ENCODE results near the gene KBTBD2. TPM values are rescaled to one million over a fixed set of nuclear protein-coding genes. Genes with fewer than 3 reads are reported as not detected.
"Not testable (repeated sequence)": the region's sequence is repeated elsewhere in the genome, so short reads cannot be mapped to it uniquely, and the experiment has no call there.

KBTBD2 gene
- total and polyA plus RNA-seq, 4 donors, result 8.5 to 49.8 (median 28.4) TPM

- no peaks in the 10 kb centered on the region for H3K4me1 ChIP-seq (ENCODE audit: control insufficient read depth in 1 of 2, insufficient read depth in 2 of 2, low read length in 2 of 2)
- ATAC-seq (ENCODE audit: low FRiP score) (no peak), DNase-seq (no peak)
- H3K27ac ChIP-seq (ENCODE audit: low read depth in 1 of 2, low read length in 2 of 2), result no peak overlapping the region
- 90 to 91% methylated on average over 4 of the region's 4 CpGs for WGBS, 2 donors
- intact Hi-C loops (cut with DNase I), result no loop called here
- no peaks in the 10 kb centered on the region for H3K9me3 ChIP-seq (ENCODE audit: control insufficient read depth, low read length)
- no peak overlapping the region for H3K4me3 ChIP-seq (ENCODE audit: low read length in 2 of 2)
- H3K27me3 ChIP-seq (ENCODE audit: control insufficient read depth in 1 of 2, insufficient read depth in 2 of 2, low read length in 1 of 2), result no peaks in the 10 kb centered on the region
- no peaks in the 10 kb centered on the region for H3K36me3 ChIP-seq (ENCODE audit: control insufficient read depth in 1 of 2, insufficient read depth in 2 of 2, low read length in 1 of 2)
Measured at GRCh38 chr7:32900433-32900995, 9.0 kb upstream of the KBTBD2 start.

- H3K4me1 ChIP-seq (ENCODE audit: control insufficient read depth in 1 of 2, insufficient read depth in 2 of 2, low read length in 2 of 2); H3K4me3 ChIP-seq (ENCODE audit: low read length in 2 of 2); H3K9me3 ChIP-seq (ENCODE audit: control insufficient read depth, low read length); DNase-seq; ATAC-seq (ENCODE audit: low FRiP score); intact Hi-C loops (cut with DNase I); H3K27ac ChIP-seq (ENCODE audit: low read depth in 1 of 2, low read length in 2 of 2); H3K27me3 ChIP-seq (ENCODE audit: control insufficient read depth in 1 of 2, insufficient read depth in 2 of 2, low read length in 1 of 2); H3K36me3 ChIP-seq (ENCODE audit: control insufficient read depth in 1 of 2, insufficient read depth in 2 of 2, low read length in 1 of 2): not testable (repeated sequence)
- 94% methylated on average over 6 of the region's 6 CpGs for WGBS, 2 donors
Measured at GRCh38 chr7:32897376-32897775, 5.8 kb upstream of the KBTBD2 start.

- WGBS, 2 donors, result 50 to 56% methylated on average over 6 of the region's 6 CpGs
- intact Hi-C loops (cut with DNase I), result no loop called here
Measured at GRCh38 chr7:32896564-32897347, 5.2 kb upstream of the KBTBD2 start.

GRCh38 chr7:32894171-32894570 is 2.6 kb upstream of the KBTBD2 start:
- DNase-seq (no peak), ATAC-seq (ENCODE audit: low FRiP score) (no peak)
- 93 to 96% methylated on average over 4 of the region's 4 CpGs for WGBS, 2 donors
- H3K4me3 ChIP-seq (ENCODE audit: low read length in 2 of 2), result no peak overlapping the region
- H3K27ac ChIP-seq (ENCODE audit: low read depth in 1 of 2, low read length in 2 of 2), result no peak overlapping the region
- no peaks in the 10 kb centered on the region for H3K36me3 ChIP-seq (ENCODE audit: control insufficient read depth in 1 of 2, insufficient read depth in 2 of 2, low read length in 1 of 2)
- no peaks in the 10 kb centered on the region for H3K9me3 ChIP-seq (ENCODE audit: control insufficient read depth, low read length)
- H3K4me1 ChIP-seq (ENCODE audit: control insufficient read depth in 1 of 2, insufficient read depth in 2 of 2, low read length in 2 of 2), result no peaks in the 10 kb centered on the region
- intact Hi-C loops (cut with DNase I), result loop anchor here (5.0 kb wide), 2 partner anchors 43 to 168 kb away; partner anchors contain the start of gene NT5C3A (in 1 of the 2)
- H3K27me3 ChIP-seq (ENCODE audit: control insufficient read depth in 1 of 2, insufficient read depth in 2 of 2, low read length in 1 of 2), result no peaks in the 10 kb centered on the region

More at GRCh38 chr7:32896564-32897347, 5.2 kb upstream of the KBTBD2 start:
- Histone ChIP-seq H3K9me3 (ENCODE audit: control insufficient read depth, low read length) (no peaks in the 10 kb centered on the region), H3K27me3 (ENCODE audit: control insufficient read depth in 1 of 2, insufficient read depth in 2 of 2, low read length in 1 of 2) (no peaks in the 10 kb centered on the region), H3K27ac (ENCODE audit: low read depth in 1 of 2, low read length in 2 of 2) (no peak overlapping the region), H3K4me1 (ENCODE audit: control insufficient read depth in 1 of 2, insufficient read depth in 2 of 2, low read length in 2 of 2) (no peaks in the 10 kb centered on the region), H3K36me3 (ENCODE audit: control insufficient read depth in 1 of 2, insufficient read depth in 2 of 2, low read length in 1 of 2) (no peaks in the 10 kb centered on the region), H3K4me3 (ENCODE audit: low read length in 2 of 2) (no peak overlapping the region)
- DNase-seq (no peak), ATAC-seq (ENCODE audit: low FRiP score) (no peak)

DNA sequence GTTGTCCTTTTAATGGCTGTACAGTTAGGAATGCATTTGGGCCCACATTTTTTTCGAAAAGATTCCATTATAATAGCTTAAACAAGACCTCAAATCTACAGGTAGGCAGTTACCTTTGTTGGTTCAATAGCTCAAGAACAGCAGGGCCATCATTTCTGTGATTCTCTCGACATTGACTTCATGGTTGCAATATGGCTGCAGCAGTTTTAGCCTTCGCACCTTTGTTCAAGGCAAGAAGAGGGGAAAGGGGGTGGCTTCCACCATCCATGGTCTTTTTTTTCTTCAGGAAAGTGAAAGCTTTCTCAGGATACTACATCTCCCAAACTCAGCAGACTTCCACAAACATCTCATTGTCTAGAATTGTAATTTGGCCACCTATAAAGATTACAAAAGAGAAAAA is 2.2 kb upstream of the KBTBD2 start:
- H3K27me3 ChIP-seq (ENCODE audit: control insufficient read depth in 1 of 2, insufficient read depth in 2 of 2, low read length in 1 of 2), result no peaks in the 10 kb centered on the region
- peak overlapping the region in 1 of 2 donors; percentile 14 for H3K27ac ChIP-seq (ENCODE audit: low read depth in 1 of 2, low read length in 2 of 2)
- intact Hi-C loops (cut with DNase I), result loop anchor here (2.0 to 5.0 kb wide), 3 partner anchors 44 to 169 kb away; partner anchors contain the start of gene NT5C3A (in 1 of the 2)
- H3K9me3 ChIP-seq (ENCODE audit: control insufficient read depth, low read length), result no peaks in the 10 kb centered on the region
- no peak for ATAC-seq (ENCODE audit: low FRiP score)
- no peaks in the 10 kb centered on the region for H3K4me1 ChIP-seq (ENCODE audit: control insufficient read depth in 1 of 2, insufficient read depth in 2 of 2, low read length in 2 of 2)
- H3K36me3 ChIP-seq (ENCODE audit: control insufficient read depth in 1 of 2, insufficient read depth in 2 of 2, low read length in 1 of 2), result no peaks in the 10 kb centered on the region
- WGBS, 2 donors, result 96 to 98% methylated on average over 3 of the region's 3 CpGs
- DNase-seq, result no peak
- H3K4me3 ChIP-seq (ENCODE audit: low read length in 2 of 2), result no peak overlapping the region

GRCh38 chr7:32893207-32893524 is 1.6 kb upstream of the KBTBD2 start:
- H3K27me3 ChIP-seq (ENCODE audit: control insufficient read depth in 1 of 2, insufficient read depth in 2 of 2, low read length in 1 of 2), result no peaks in the 10 kb centered on the region
- H3K36me3 ChIP-seq (ENCODE audit: control insufficient read depth in 1 of 2, insufficient read depth in 2 of 2, low read length in 1 of 2), result no peaks in the 10 kb centered on the region
- H3K4me1 ChIP-seq (ENCODE audit: control insufficient read depth in 1 of 2, insufficient read depth in 2 of 2, low read length in 2 of 2), result no peaks in the 10 kb centered on the region
- no peak overlapping the region for H3K4me3 ChIP-seq (ENCODE audit: low read length in 2 of 2)
- no peaks in the 10 kb centered on the region for H3K9me3 ChIP-seq (ENCODE audit: control insufficient read depth, low read length)
- 43 to 53% methylated on average over 4 of the region's 4 CpGs for WGBS, 2 donors
- intact Hi-C loops (cut with DNase I), result loop anchor here (2.0 to 5.0 kb wide), 3 partner anchors 44 to 169 kb away; partner anchors contain the start of gene NT5C3A (in 1 of the 2)
- DNase-seq, result no peak
- peak overlapping the region in 1 of 2 donors; percentile 67 for H3K27ac ChIP-seq (ENCODE audit: low read depth in 1 of 2, low read length in 2 of 2)
- no peak for ATAC-seq (ENCODE audit: low FRiP score)

GRCh38 chr7:32892521-32893206 is 1.1 kb upstream of the KBTBD2 start:
- DNase-seq, result peak; percentile 56 to 80
- WGBS, 2 donors, result 0 to 1% methylated on average over 22 of the region's 22 CpGs
- ATAC-seq (ENCODE audit: low FRiP score), result peak; percentile 43

GRCh38 chr7:32891800-32892520 is 400 bp upstream of the KBTBD2 start:
- intact Hi-C loops (cut with DNase I), result loop anchor here (2.0 to 5.0 kb wide), 3 partner anchors 45 to 170 kb away; partner anchors contain the start of gene NT5C3A (in 1 of the 2)
- H3K4me3 ChIP-seq (ENCODE audit: low read length in 2 of 2), result peak overlapping the region; percentile 81 to 99
- H3K36me3 ChIP-seq (ENCODE audit: control insufficient read depth in 1 of 2, insufficient read depth in 2 of 2, low read length in 1 of 2), result no peaks in the 10 kb centered on the region
- H3K4me1 ChIP-seq (ENCODE audit: control insufficient read depth in 1 of 2, insufficient read depth in 2 of 2, low read length in 2 of 2), result no peaks in the 10 kb centered on the region
- no peaks in the 10 kb centered on the region for H3K27me3 ChIP-seq (ENCODE audit: control insufficient read depth in 1 of 2, insufficient read depth in 2 of 2, low read length in 1 of 2)
- H3K27ac ChIP-seq (ENCODE audit: low read depth in 1 of 2, low read length in 2 of 2), result peak overlapping the region; percentile 91 to 95
- no peaks in the 10 kb centered on the region for H3K9me3 ChIP-seq (ENCODE audit: control insufficient read depth, low read length)
- WGBS, 2 donors, result 0 to 1% methylated on average over 52 to 85 of the region's 85 CpGs
- ATAC-seq (ENCODE audit: low FRiP score) (peak; percentile 95), DNase-seq (peak; percentile 99)

More at GRCh38 chr7:32892521-32893206, 1.1 kb upstream of the KBTBD2 start:
- Histone ChIP-seq H3K36me3 (ENCODE audit: control insufficient read depth in 1 of 2, insufficient read depth in 2 of 2, low read length in 1 of 2) (no peaks in the 10 kb centered on the region), H3K9me3 (ENCODE audit: control insufficient read depth, low read length) (no peaks in the 10 kb centered on the region), H3K4me1 (ENCODE audit: control insufficient read depth in 1 of 2, insufficient read depth in 2 of 2, low read length in 2 of 2) (no peaks in the 10 kb centered on the region), H3K27me3 (ENCODE audit: control insufficient read depth in 1 of 2, insufficient read depth in 2 of 2, low read length in 1 of 2) (no peaks in the 10 kb centered on the region), H3K27ac (ENCODE audit: low read depth in 1 of 2, low read length in 2 of 2) (peak overlapping the region; percentile 88 to 94), H3K4me3 (ENCODE audit: low read length in 2 of 2) (peak overlapping the region; percentile 81 to 99)
- intact Hi-C loops (cut with DNase I), result loop anchor here (2.0 to 5.0 kb wide), 3 partner anchors 45 to 170 kb away; partner anchors contain the start of gene NT5C3A (in 1 of the 2)

All from aorta (tissue), 5 donors.